Keratinocyte (primary cell): ENCODE results near the gene GPR176. TPM values are rescaled to one million over a fixed set of nuclear protein-coding genes. Genes with fewer than 3 reads are reported as not detected.

Experiments used
- DNase-seq: peaks from one replicate; pipeline ENCODE4 v3.0.0-alpha.2; 2011; ENCODE audit warnings: low read depth, missing footprints, low spot score
- FAIRE-seq: peaks from 2 replicates; lab custom pipeline; 2011; peaks lifted over from hg19 to GRCh38; lab: Jason Lieb, UNC
- H2AFZ ChIP-seq: 2 replicates; pipeline ENCODE4 v1.6.0; 2012; ENCODE audit warnings: low read length, control low read depth, inconsistent platforms; ENCODE audit not compliant: control insufficient read depth
- H3K27ac ChIP-seq: 2 replicates; pipeline ENCODE4 v1.5.1; 2011; ENCODE audit warnings: low read length; ENCODE audit not compliant: control insufficient read depth, insufficient read depth
- H3K27me3 ChIP-seq: 3 replicates; pipeline ENCODE4 v1.6.0; 2011; ENCODE audit warnings: low read length; ENCODE audit not compliant: control insufficient read depth, insufficient read depth; ENCODE audit errors: extremely low read depth
- H3K36me3 ChIP-seq, 2 experiments: 2 replicates in 1 of 2; 3 replicates in 1 of 2; pipeline ENCODE4 v1.5.1; 2011; ENCODE audit warnings: low read length in 2 of 2, mild to moderate bottlenecking in 1 of 2; ENCODE audit not compliant: control insufficient read depth in 2 of 2, insufficient read depth in 2 of 2; ENCODE audit errors: extremely low read depth in 1 of 2
- H3K4me1 ChIP-seq: 3 replicates; pipeline ENCODE4 v1.5.1; 2011; ENCODE audit warnings: low read length; ENCODE audit not compliant: control insufficient read depth, insufficient read depth; ENCODE audit errors: extremely low read depth
- H3K4me2 ChIP-seq: 3 replicates; pipeline ENCODE4 v1.6.0; 2011; ENCODE audit warnings: low read depth, low read length; ENCODE audit not compliant: control insufficient read depth, insufficient read depth; ENCODE audit errors: extremely low read depth
- H3K4me3 ChIP-seq, 3 experiments: fragments of 200-600 bp in 1 of 3; sonication (generic) in 1 of 3; 2 replicates in 2 of 3; 3 replicates in 1 of 3; pipeline ENCODE4 v1.5.1; 2011 to 2016; ENCODE audit warnings: low read length in 3 of 3, mild to moderate bottlenecking in 3 of 3, control low read depth in 2 of 3, inconsistent platforms in 1 of 3, low read depth in 1 of 3, mixed read lengths in 1 of 3, mixed run types in 1 of 3, moderate library complexity in 1 of 3; ENCODE audit not compliant: control insufficient read depth in 2 of 3, insufficient read depth in 2 of 3; ENCODE audit errors: extremely low read depth in 1 of 3
- H3K79me2 ChIP-seq: 2 replicates; pipeline ENCODE4 v1.6.0; 2012; ENCODE audit warnings: low read length; ENCODE audit not compliant: control insufficient read depth, insufficient read depth
- H3K9ac ChIP-seq: 3 replicates; pipeline ENCODE4 v1.6.0; 2011; ENCODE audit warnings: low read length; ENCODE audit not compliant: control insufficient read depth, insufficient read depth; ENCODE audit errors: extremely low read depth
- H3K9me1 ChIP-seq: 3 replicates; pipeline ENCODE4 v1.6.0; 2011; ENCODE audit warnings: low read length; ENCODE audit not compliant: control insufficient read depth, insufficient read depth; ENCODE audit errors: extremely low read depth
- H3K9me3 ChIP-seq: 2 replicates; pipeline ENCODE4 v1.5.1; 2012; ENCODE audit warnings: low read depth, low read length; ENCODE audit not compliant: control insufficient read depth
- H4K20me1 ChIP-seq: 3 replicates; pipeline ENCODE4 v1.6.0; 2011; ENCODE audit warnings: low read length; ENCODE audit not compliant: control insufficient read depth, insufficient read depth; ENCODE audit errors: extremely low read depth
- CTCF ChIP-seq, 3 experiments: IDR thresholded peaks in 1 of 3; conservative IDR thresholded peaks in 1 of 3; optimal IDR thresholded peaks in 1 of 3; 2 replicates in 2 of 3; 3 replicates in 1 of 3; pipeline versions ENCODE3 to v1.5.1; 2011; ENCODE audit warnings: low read length in 3 of 3, mild to moderate bottlenecking in 3 of 3, moderate library complexity in 2 of 3, control low read depth in 1 of 3, inconsistent platforms in 1 of 3; ENCODE audit not compliant: insufficient read depth in 2 of 3; ENCODE audit errors: extremely low read depth in 1 of 3
- EZH2 ChIP-seq: IDR thresholded peaks from one replicate; pipeline ENCODE4 v1.6.1; 2012; ENCODE audit warnings: inconsistent platforms, mild to moderate bottlenecking, low read length, moderate library complexity
- dilution Hi-C: fragments of 300-500 bp; cut with MboI; formaldehyde crosslinking; loops from one replicate; pipeline ENCODE4 v1.7.0; 2020; ENCODE audit warnings: low sequenced_read_pairs; ENCODE audit not compliant: extremely low pct_ligation_motif_present
- polyA plus RNA-seq, 5 experiments: library from polyadenylated mRNA; depleted of rRNA in 3 of 5; stranded (reverse) in 3 of 5; stranded (forward) in 1 of 5; unstranded in 1 of 5; fragments of >200 nt; gene quantifications; 1 replicate in 1 of 5; 2 replicates in 3 of 5; 3 replicates in 1 of 5; pipeline versions ENCODE4 v1.2.1 to v1.2.3, GENCODE V29; 2011 to 2012; ENCODE audit warnings: missing spikeins in 2 of 5, low read depth in 1 of 5, low replicate concordance in 1 of 5

The GPR176 gene
- polyA plus RNA-seq, 1 donor (not counting 4 experiments of a cell fraction or from before 2014, with no cell fraction given): 12.5 TPM

DNA sequence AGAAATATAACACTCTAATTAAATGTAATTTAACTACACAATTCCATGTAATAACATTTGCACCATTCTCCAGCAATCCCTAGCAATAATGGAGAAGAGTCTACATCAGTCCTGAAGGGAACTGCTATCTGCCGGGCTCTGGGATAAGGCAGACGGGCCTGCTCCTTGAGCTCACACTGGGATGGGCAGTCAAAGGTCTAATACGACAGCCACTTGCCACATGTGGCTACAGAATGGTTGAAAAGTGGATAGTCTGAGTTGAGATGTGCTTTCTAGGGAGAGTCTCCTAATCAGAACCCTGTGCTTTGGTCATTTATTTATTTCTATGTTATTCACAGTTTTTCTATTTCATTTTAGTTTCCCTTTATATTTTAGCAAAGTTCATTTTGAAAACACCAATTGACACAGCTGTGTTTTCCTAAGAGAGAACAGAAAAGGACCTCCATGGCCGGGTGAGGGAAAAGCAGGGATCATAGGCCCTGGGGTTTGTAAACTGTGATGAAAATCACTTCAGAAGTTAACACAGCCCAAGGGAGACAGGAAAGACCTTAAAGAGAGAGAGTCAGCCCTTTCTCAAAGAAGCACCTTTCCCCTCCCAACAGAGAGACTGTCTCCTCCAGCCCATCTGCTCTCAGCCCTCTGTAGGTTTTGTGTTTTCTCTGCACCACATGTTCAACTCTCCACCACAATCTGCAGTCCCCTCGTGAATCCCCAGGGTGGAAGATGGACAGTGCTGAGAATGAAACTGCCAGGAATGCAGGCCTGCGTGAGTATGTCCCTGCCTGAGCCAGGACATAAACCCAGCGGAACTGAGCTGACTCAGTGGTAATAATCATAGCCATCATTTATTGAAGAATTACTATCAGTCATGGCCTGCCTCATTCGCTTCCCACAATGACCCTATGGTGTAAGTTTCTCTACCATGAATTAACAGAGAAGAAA lies 149.0 kb downstream of the GPR176 start:
- no peaks in the 10 kb centered on the region for H3K4me1 ChIP-seq
- H2AFZ ChIP-seq: peak overlapping the region; percentile 48
- H3K4me3 ChIP-seq: no peak overlapping the region
- DNase-seq: no peak
- H3K27ac ChIP-seq: no peak overlapping the region
- dilution Hi-C loops: loop anchor here (25.0 kb wide), 1 partner anchor 134 kb away; no protein-coding TSS in a partner anchor
- H3K9ac ChIP-seq: no peak overlapping the region
- no peak for FAIRE-seq
- no peaks in the 10 kb centered on the region for H4K20me1 ChIP-seq
- no peaks in the 10 kb centered on the region for H3K79me2 ChIP-seq
- H3K27me3 ChIP-seq: no peaks in the 10 kb centered on the region
- TF ChIP-seq EZH2 (no peak), CTCF (optimal IDR thresholded peaks at IDR 0.05 in 1 of 3, IDR thresholded peaks at IDR 0.05 in 1 of 3, conservative IDR thresholded peaks at IDR 0.05 in 1 of 3; ENCODE audit: extremely low read depth in 1 of 3, insufficient read depth in 2 of 3, low read length in 3 of 3) (no peak)
- H3K36me3 ChIP-seq: no peaks in the 10 kb centered on the region
- no peaks in the 10 kb centered on the region for H3K9me1 ChIP-seq
- H3K4me2 ChIP-seq: no peak overlapping the region
- no peaks in the 10 kb centered on the region for H3K9me3 ChIP-seq

- FAIRE-seq (no peak), DNase-seq (no peak)
- no peak overlapping the region for H2AFZ ChIP-seq
- H3K9me1 ChIP-seq: no peaks in the 10 kb centered on the region
- H3K27me3 ChIP-seq: no peaks in the 10 kb centered on the region
- no peaks in the 10 kb centered on the region for H3K9me3 ChIP-seq
- H3K4me1 ChIP-seq: no peaks in the 10 kb centered on the region
- H3K27ac ChIP-seq: no peak overlapping the region
- H3K9ac ChIP-seq: no peak overlapping the region
- no peaks in the 10 kb centered on the region for H3K36me3 ChIP-seq
- dilution Hi-C loops: loop anchor here (25.0 kb wide), 1 partner anchor 131 kb away; no protein-coding TSS in a partner anchor
- H3K4me2 ChIP-seq: no peak overlapping the region
- TF ChIP-seq CTCF (optimal IDR thresholded peaks at IDR 0.05 in 1 of 3, IDR thresholded peaks at IDR 0.05 in 1 of 3, conservative IDR thresholded peaks at IDR 0.05 in 1 of 3; ENCODE audit: extremely low read depth in 1 of 3, insufficient read depth in 2 of 3, low read length in 3 of 3) (no peak), EZH2 (no peak)
- no peaks in the 10 kb centered on the region for H4K20me1 ChIP-seq
- no peak overlapping the region for H3K4me3 ChIP-seq
- no peaks in the 10 kb centered on the region for H3K79me2 ChIP-seq
Measured at GRCh38 chr15:39767921-39768320, 152.1 kb downstream of the GPR176 start.
